Caco-2 (cell line): Measurements from ENCODE around the gene CFAP52. TPM values are rescaled to one million over a fixed set of nuclear protein-coding genes. Genes with fewer than 3 reads are reported as not detected.
A peak's percentile ranks its signal among the peaks of the same experiment; 100 is the strongest.

Source experiments
- BruUV-seq: library from RNA; stranded (reverse); fragments of 400-500 nt; replicated peaks from 2 replicates; lab custom pipeline; 2021; lab: Mats Ljungman, UMichigan
- CTCF ChIA-PET: fragments of 300-600 bp; sonication (Branson Sonifier 250); formaldehyde crosslinking; loops from one replicate; lab custom pipeline; 2022; ENCODE audit warnings: antibody characterized with exemption; lab: Charles Lee
- POLR2A ChIA-PET: fragments of 300-600 bp; sonication (Branson Sonifier 250); formaldehyde crosslinking; loops from one replicate; lab custom pipeline; 2022; ENCODE audit warnings: antibody characterized with exemption; lab: Charles Lee
- DNase-seq, 2 experiments: peaks; one replicate each; pipeline versions ENCODE4 v3.0.0 to v3.0.0-alpha.2; 2020 to 2022
- H3K27me3 ChIP-seq: replicated peaks from 2 replicates; pipeline ENCODE4 v1.6.0; 2011; ENCODE audit warnings: low read length; ENCODE audit not compliant: control insufficient read depth, insufficient read depth
- H3K36me3 ChIP-seq: 2 replicates; pipeline ENCODE4 v1.5.1; 2011; ENCODE audit warnings: low read length; ENCODE audit not compliant: control insufficient read depth, insufficient read depth
- H3K4me1 ChIP-seq: fragments of 250-450 bp; sonication (Bioruptor Pico); 2 replicates; pipeline ENCODE4 v1.5.1; 2020; ENCODE audit warnings: mild to moderate bottlenecking
- H3K4me3 ChIP-seq: 2 replicates; pipeline ENCODE4 v1.5.1; 2011; ENCODE audit warnings: low read depth, mild to moderate bottlenecking, control low read depth, low read length
- H3K9me3 ChIP-seq: fragments of 250-450 bp; sonication (Bioruptor Pico); 2 replicates; pipeline ENCODE4 v1.5.1; 2020; ENCODE audit warnings: mild to moderate bottlenecking, moderate library complexity
- H3K27ac Mint-ChIP-seq: one replicate; pipeline ENCODE4 v1.8.0; 2022; ENCODE audit warnings: mixed read lengths; ENCODE audit not compliant: unreplicated experiment
- H3K27me3 Mint-ChIP-seq: one replicate; pipeline ENCODE4 v1.8.0; 2022; ENCODE audit warnings: mixed read lengths; ENCODE audit not compliant: insufficient read depth, unreplicated experiment
- H3K36me3 Mint-ChIP-seq: one replicate; pipeline ENCODE4 v1.8.0; 2022; ENCODE audit warnings: mild to moderate bottlenecking, mixed read lengths; ENCODE audit not compliant: insufficient read depth, unreplicated experiment
- H3K4me1 Mint-ChIP-seq: one replicate; pipeline ENCODE4 v1.8.0; 2022; ENCODE audit warnings: low read depth, mixed read lengths; ENCODE audit not compliant: unreplicated experiment
- H3K4me3 Mint-ChIP-seq: one replicate; pipeline ENCODE4 v1.8.0; 2022; ENCODE audit warnings: mild to moderate bottlenecking, moderate library complexity, mixed read lengths; ENCODE audit not compliant: unreplicated experiment
- H3K9me3 Mint-ChIP-seq: one replicate; pipeline ENCODE4 v1.8.0; 2022; ENCODE audit warnings: mixed read lengths; ENCODE audit not compliant: unreplicated experiment
- CTCF ChIP-seq, 2 experiments: fragments of 200-600 bp in 1 of 2; IDR thresholded peaks; 1 replicate in 1 of 2; 2 replicates in 1 of 2; pipeline versions ENCODE4 v1.5.1 to v1.8.0; 2011 to 2022; ENCODE audit warnings: antibody characterized with exemption in 1 of 2, control low read depth in 1 of 2, inconsistent platforms in 1 of 2, low read depth in 1 of 2, low read length in 1 of 2, mild to moderate bottlenecking in 1 of 2, moderate library complexity in 1 of 2; ENCODE audit not compliant: insufficient read depth in 1 of 2, severe bottlenecking in 1 of 2, unreplicated experiment in 1 of 2
- intact Hi-C: fragments of 100-400 bp; cut with micrococcal nuclease; formaldehyde crosslinking; loops from one replicate; pipeline ENCODE4 v1.10.0; 2022; ENCODE audit not compliant: unreplicated experiment
- total RNA-seq: library from RNA; stranded (reverse); gene quantifications from 2 replicates; pipeline ENCODE4 v1.2.3, GENCODE V29; 2022

CFAP52 gene
- total RNA-seq, 1 experiment from 2014 or later, result not detected

- Mint-ChIP-seq H3K36me3 (no peaks in the 10 kb centered on the region), H3K27me3 (no peaks in the 10 kb centered on the region), H3K4me3 (no peak overlapping the region), H3K9me3 (no peaks in the 10 kb centered on the region), H3K4me1 (no peaks in the 10 kb centered on the region), H3K27ac (no peak overlapping the region)
- ChIA-PET CTCF (no interaction called here), POLR2A (no interaction called here)
- no peaks in the 10 kb centered on the region for H3K9me3 ChIP-seq
- no peak overlapping the region for H3K4me3 ChIP-seq
- no TSS peak for BruUV-seq
- no peaks in the 10 kb centered on the region for H3K27me3 ChIP-seq
- intact Hi-C loops, result no loop called here
- no peaks in the 10 kb centered on the region for H3K36me3 ChIP-seq
- H3K4me1 ChIP-seq, result no peaks in the 10 kb centered on the region
- no peak for DNase-seq
- TF ChIP-seq CTCF (IDR thresholded peaks at IDR 0.05; ENCODE audit: insufficient read depth in 1 of 2, low read depth in 1 of 2, low read length in 1 of 2, severe bottlenecking in 1 of 2, unreplicated experiment in 1 of 2), result no peak
Measured at GRCh38 chr17:9568957-9569588, 7.4 kb upstream of the CFAP52 start.

- no peak for TF ChIP-seq CTCF (IDR thresholded peaks at IDR 0.05; ENCODE audit: insufficient read depth in 1 of 2, low read depth in 1 of 2, low read length in 1 of 2, severe bottlenecking in 1 of 2, unreplicated experiment in 1 of 2)
- intact Hi-C loops, result no loop called here
- Histone ChIP-seq H3K36me3 (no peaks in the 10 kb centered on the region), H3K4me3 (no peak overlapping the region), H3K4me1 (no peaks in the 10 kb centered on the region), H3K9me3 (no peaks in the 10 kb centered on the region), H3K27me3 (no peaks in the 10 kb centered on the region)
- no peak for DNase-seq
- no peak overlapping the region for H3K27ac Mint-ChIP-seq
- H3K4me1 Mint-ChIP-seq, result no peaks in the 10 kb centered on the region
- H3K4me3 Mint-ChIP-seq, result no peak overlapping the region
- ChIA-PET CTCF (no interaction called here), POLR2A (no interaction called here)
- H3K9me3 Mint-ChIP-seq, result no peaks in the 10 kb centered on the region
- H3K36me3 Mint-ChIP-seq, result peaks cover 6% of the 10 kb centered on the region
- no TSS peak for BruUV-seq
- H3K27me3 Mint-ChIP-seq, result no peaks in the 10 kb centered on the region
Measured at GRCh38 chr17:9571201-9571600, 5.2 kb upstream of the CFAP52 start.

- intact Hi-C loops, result loop anchor here (2.0 kb wide), 2 partner anchors 69 to 101 kb away; partner anchors contain the start of gene USP43
Measured at GRCh38 chr17:9575381-9576101, 901 bp upstream of the CFAP52 start, which contains the start of gene STX8. STX8 (minus strand) TSS chr17:9575820; CDS start chr17:9575808, 12 bp downstream.

More at GRCh38 chr17:9575381-9576101, 901 bp upstream of the CFAP52 start, which contains the start of gene STX8:
- H3K27ac Mint-ChIP-seq, result peak within 1 kb of the TSS; percentile 66
- CTCF ChIA-PET, result interaction anchor here (1.4 kb wide), 1 partner anchor 193 kb away, joined by 7 read pairs; no protein-coding TSS in a partner anchor
- 0 out of 2 replicates have a peak, but pooled peaks cover 4% of the 10 kb centered on the region for H3K4me1 ChIP-seq
- H3K9me3 Mint-ChIP-seq, result no peaks in the 10 kb centered on the region
- no peaks in the 10 kb centered on the region for H3K36me3 ChIP-seq
- H3K4me3 Mint-ChIP-seq, result peak within 1 kb of the TSS; percentile 93
- DNase-seq, result peak; percentile 82 to 85
- BruUV-seq, result no TSS peak
- H3K9me3 ChIP-seq, result no peaks in the 10 kb centered on the region
- peaks cover 14% of the 10 kb centered on the region for H3K36me3 Mint-ChIP-seq
- TF ChIP-seq CTCF (IDR thresholded peaks at IDR 0.05; ENCODE audit: insufficient read depth in 1 of 2, low read depth in 1 of 2, low read length in 1 of 2, severe bottlenecking in 1 of 2, unreplicated experiment in 1 of 2), result no peak
- POLR2A ChIA-PET, result no interaction called here
- H3K27me3 ChIP-seq, result no peaks in the 10 kb centered on the region
- peaks cover 12% of the 10 kb centered on the region for H3K4me1 Mint-ChIP-seq
- H3K27me3 Mint-ChIP-seq, result no peaks in the 10 kb centered on the region
- H3K4me3 ChIP-seq, result peak within 1 kb of the TSS; percentile 60
